Stomach (tissue), 4 donors: ENCODE measurements around the gene CD81.
"Not testable (repeated sequence)": the region's sequence is repeated elsewhere in the genome, so short reads cannot be mapped to it uniquely, and the experiment has no call there.

Source experiments
- CTCF ChIP-seq, 7 experiments: fragments of 450-650 bp in 4 of 7; fragments of 200-600 bp in 3 of 7; sonication (generic) in 3 of 7; IDR thresholded peaks; one replicate each; pipeline ENCODE4 v1.5.1; 2016 to 2019; ENCODE audit warnings: antibody characterized with exemption in 7 of 7, control low read depth in 2 of 7, mild to moderate bottlenecking in 1 of 7
- EP300 ChIP-seq: sonication (generic); formaldehyde crosslinking; IDR thresholded peaks from one replicate; pipeline ENCODE4 v1.6.1; 2017; ENCODE audit warnings: antibody characterized with exemption
- POLR2A ChIP-seq, 4 donors: fragments of 450-650 bp; IDR thresholded peaks; one replicate each; pipeline ENCODE4 v1.6.1; 2016; ENCODE audit warnings: antibody characterized with exemption in 4 of 4, control low read depth in 2 of 4, mild to moderate bottlenecking in 1 of 4, moderate library complexity in 1 of 4
- POLR2AphosphoS5 ChIP-seq, 3 donors: sonication (generic); formaldehyde crosslinking; IDR thresholded peaks; one replicate each; pipeline ENCODE4 v1.6.1; 2016; ENCODE audit warnings: antibody characterized with exemption in 3 of 3

- not testable (repeated sequence) for TF ChIP-seq POLR2A (IDR thresholded peaks at IDR 0.05); CTCF (IDR thresholded peaks at IDR 0.05); EP300; POLR2AphosphoS5 (IDR thresholded peaks at IDR 0.05)
Observed at GRCh38 chr11:2333486-2334205, 43.5 kb upstream of the CD81 start.
